Central memory CD4-positive, alpha-beta T cell (primary cell): ENCODE results near the gene PRDM16.

ENCODE experiments used
- DNase-seq: peaks from one replicate; pipeline ENCODE4 v3.0.0; 2022

PRDM16 gene

GRCh38 chr1:3187415-3188149, 118.6 kb downstream of the PRDM16 start:
- no peak for DNase-seq

- no peak for DNase-seq
Measured at GRCh38 chr1:3188150-3188971, 119.4 kb downstream of the PRDM16 start.

- no peak for DNase-seq
Measured at GRCh38 chr1:3190256-3191041, 121.4 kb downstream of the PRDM16 start.

GRCh38 chr1:3192361-3192760, 123.4 kb downstream of the PRDM16 start:
- no peak for DNase-seq

GRCh38 chr1:3192825-3193224, 123.8 kb downstream of the PRDM16 start:
- DNase-seq: no peak

GRCh38 chr1:3193811-3194210, 124.8 kb downstream of the PRDM16 start:
- DNase-seq: no peak

GRCh38 chr1:3194760-3195479, 125.9 kb downstream of the PRDM16 start:
- DNase-seq: no peak

GRCh38 chr1:3195480-3195815, 126.4 kb downstream of the PRDM16 start:
- DNase-seq: no peak

GRCh38 chr1:3195966-3196515, 127.0 kb downstream of the PRDM16 start:
- no peak for DNase-seq

- no peak for DNase-seq
Measured at GRCh38 chr1:3196577-3197245, 127.7 kb downstream of the PRDM16 start.

GRCh38 chr1:3197781-3198316, 128.8 kb downstream of the PRDM16 start:
- DNase-seq: no peak

- DNase-seq: no peak
Measured at GRCh38 chr1:3198371-3199271, 129.6 kb downstream of the PRDM16 start.

GRCh38 chr1:3204725-3205124, 135.7 kb downstream of the PRDM16 start:
- no peak for DNase-seq

- DNase-seq: no peak
Measured at GRCh38 chr1:3205815-3206214, 136.8 kb downstream of the PRDM16 start.

GRCh38 chr1:3206696-3207095, 137.7 kb downstream of the PRDM16 start:
- no peak for DNase-seq

- no peak for DNase-seq
Measured at GRCh38 chr1:3207217-3207848, 138.3 kb downstream of the PRDM16 start.

- DNase-seq: no peak
Measured at GRCh38 chr1:3208819-3209200, 139.8 kb downstream of the PRDM16 start.

GRCh38 chr1:3209201-3209600, 140.2 kb downstream of the PRDM16 start:
- DNase-seq: no peak

- no peak for DNase-seq
Measured at GRCh38 chr1:3211582-3212375, 142.8 kb downstream of the PRDM16 start.
